GM18508 (cell line): ENCODE results near the gene CHADL.
A peak's percentile ranks its signal among the peaks of the same experiment; 100 is the strongest.

Source experiments
- ATAC-seq: cut with Tn5 transposase; IDR thresholded peaks from one replicate; pipeline ENCODE4 v1.9.1; 2021; ENCODE audit warnings: moderate number of reproducible peaks; ENCODE audit not compliant: insufficient read depth, unreplicated experiment

CHADL gene, protein sequence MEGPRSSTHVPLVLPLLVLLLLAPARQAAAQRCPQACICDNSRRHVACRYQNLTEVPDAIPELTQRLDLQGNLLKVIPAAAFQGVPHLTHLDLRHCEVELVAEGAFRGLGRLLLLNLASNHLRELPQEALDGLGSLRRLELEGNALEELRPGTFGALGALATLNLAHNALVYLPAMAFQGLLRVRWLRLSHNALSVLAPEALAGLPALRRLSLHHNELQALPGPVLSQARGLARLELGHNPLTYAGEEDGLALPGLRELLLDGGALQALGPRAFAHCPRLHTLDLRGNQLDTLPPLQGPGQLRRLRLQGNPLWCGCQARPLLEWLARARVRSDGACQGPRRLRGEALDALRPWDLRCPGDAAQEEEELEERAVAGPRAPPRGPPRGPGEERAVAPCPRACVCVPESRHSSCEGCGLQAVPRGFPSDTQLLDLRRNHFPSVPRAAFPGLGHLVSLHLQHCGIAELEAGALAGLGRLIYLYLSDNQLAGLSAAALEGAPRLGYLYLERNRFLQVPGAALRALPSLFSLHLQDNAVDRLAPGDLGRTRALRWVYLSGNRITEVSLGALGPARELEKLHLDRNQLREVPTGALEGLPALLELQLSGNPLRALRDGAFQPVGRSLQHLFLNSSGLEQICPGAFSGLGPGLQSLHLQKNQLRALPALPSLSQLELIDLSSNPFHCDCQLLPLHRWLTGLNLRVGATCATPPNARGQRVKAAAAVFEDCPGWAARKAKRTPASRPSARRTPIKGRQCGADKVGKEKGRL

DNA sequence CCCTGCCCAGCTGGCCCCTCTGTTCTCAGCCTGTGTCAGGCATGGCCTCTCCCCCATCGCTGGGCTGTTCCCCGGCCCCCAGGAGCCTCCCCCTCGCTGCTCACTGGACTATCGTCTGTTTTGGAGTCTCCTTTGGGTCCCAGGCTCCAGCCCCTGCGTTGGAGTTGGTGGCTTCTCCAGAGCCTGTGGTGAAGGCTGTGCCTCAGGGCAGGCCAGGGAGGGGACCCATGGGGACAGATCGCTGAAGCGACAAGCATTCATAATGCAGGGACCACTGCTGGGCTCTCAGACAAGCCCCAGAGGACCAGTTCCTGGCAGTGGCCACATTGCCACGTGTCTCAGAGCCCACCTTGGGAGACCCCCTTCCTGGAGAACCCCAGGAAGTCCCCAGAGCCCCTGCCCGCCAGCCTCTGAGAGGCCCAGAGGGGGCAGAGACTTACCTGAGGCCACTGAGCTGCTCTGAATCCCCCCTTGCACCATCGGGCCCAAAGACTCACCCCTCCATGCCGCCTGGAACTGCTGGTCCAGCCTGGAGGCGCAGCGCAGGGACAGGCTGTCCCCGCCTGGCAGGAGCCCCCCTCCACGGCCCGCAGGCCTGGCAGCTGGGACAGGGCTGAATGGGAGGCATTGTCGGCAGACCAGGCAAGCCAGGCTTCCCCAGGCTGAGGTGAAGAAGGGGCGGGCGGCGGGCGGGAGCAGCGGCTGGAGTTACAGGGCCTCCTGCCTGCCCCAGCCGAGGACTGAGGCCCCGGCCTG is at the start of gene CHADL:
CHADL (minus strand) TSS at position 555 of the 756 bp plus-strand sequence; CDS start at position 505, 50 bp downstream.
- ATAC-seq, result no peak

DNA sequence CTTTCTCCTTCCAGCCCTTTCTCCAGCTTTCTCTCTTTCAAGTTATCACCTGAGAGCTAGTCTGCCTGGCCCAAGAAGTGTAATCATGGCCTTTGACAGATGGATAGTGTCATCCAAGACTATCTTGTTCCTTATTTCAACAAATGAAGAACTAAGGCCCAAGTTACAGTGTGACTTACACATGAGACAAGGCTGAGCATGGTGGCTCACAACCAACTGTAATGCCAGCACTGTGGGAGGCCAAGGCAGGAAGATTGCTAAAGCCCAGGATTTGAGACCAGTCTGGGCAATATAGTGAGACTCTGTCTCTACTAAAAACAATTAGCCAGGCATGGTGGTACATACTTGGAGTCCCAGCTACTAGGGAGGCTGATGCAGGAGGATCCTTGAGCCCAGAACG is 48.9 kb upstream of the CHADL start:
- no peak for ATAC-seq

DNA sequence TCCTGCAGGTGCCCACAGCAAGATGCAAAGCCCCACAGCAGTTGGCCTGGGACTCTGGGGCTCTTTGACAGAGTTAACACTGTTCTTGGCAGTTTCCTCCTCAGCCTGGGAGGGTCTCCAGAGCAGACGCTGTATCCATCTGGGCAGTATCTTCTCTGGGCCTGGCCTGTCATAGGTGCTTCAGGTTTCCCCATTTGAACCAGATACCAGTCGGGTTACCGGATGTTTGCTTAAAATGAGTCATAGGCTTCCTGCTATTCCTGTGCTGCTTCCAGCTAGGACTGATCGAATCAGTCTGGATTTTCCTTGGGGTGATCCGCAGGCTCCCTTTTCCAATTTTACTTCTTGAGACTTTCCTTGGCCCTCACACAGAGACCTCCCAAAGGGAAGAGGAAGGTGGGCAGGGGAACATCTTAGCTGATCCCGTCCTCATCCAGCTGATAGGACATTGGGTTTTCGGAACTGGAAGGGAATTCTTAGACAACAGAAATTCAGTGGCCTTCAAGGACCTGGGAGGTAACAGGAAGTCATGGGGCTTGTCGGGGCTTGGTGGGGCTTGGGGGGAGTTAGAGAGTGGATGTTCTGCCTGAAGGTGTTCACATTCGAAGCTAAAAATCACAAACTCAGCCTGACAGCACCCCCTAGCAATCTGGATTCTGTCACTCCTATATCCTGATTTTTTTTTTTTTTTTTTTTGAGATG is 47.7 kb upstream of the CHADL start:
- no peak for ATAC-seq

DNA sequence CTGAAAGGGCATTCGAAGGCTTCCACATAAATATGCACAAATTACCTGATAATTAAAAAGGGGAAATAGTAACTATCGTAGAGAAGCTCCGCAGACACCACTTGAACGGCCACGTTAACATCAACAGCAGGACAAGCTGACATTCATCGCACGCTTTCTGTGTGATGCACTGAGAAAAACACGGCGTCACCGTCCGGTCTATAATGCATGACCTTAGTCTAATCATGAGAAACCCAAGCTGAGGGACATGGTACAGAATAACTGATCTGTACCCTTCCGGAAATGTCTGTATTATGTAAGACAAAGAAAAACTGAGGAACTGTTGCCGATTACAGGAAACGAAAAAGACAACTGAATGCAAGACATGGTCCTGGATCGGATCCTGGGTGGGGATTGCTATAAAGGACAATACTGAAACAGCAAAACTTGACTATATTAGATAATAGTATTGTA is 45.9 kb upstream of the CHADL start:
- peak; percentile 18 for ATAC-seq

DNA sequence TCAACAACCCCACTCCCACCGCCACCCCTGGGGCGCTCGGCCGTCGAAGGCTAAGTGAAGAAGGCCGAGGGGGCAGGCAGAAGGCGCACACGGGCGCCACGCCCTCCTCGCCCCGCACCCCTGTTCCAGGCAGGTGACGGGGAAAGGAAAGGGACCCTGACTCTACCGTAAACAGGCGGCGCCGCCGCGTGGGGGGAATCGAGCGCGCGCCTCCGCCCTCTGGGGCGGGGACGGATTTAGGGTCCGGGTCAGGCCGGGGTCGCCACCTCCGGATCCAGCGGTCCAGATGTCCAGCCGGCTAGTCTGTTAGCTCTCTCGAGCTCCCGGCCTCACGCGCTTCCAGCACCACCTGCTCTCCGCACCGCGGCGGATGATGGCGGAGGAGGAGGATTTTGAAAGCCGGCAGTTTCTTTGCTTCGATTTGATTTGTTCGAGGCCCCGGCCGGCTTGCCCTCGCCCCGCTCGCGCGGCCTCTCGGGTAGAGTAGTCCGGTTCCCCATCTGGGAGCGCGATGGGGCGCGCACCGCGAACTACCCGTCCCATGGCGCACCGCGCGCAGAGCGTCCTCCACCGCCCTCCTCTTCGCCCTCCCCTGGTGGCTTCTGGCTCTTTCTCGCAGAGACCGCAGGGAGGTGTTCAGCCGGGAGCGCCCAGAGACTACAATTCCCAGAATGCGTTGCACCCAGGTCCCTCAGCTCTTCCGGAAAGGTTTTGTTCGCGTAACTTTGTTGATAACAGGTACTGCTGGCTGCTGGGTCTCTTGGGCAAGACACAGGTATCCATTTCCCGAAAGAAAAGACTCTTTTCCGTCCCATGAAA is 45.3 kb upstream of the CHADL start, which contains the start of gene RANGAP1:
RANGAP1 (minus strand) TSS at position 368 of the 819 bp plus-strand sequence. CDS start 5,143 bp downstream, outside the sequence.
- peak; percentile 72 for ATAC-seq

DNA sequence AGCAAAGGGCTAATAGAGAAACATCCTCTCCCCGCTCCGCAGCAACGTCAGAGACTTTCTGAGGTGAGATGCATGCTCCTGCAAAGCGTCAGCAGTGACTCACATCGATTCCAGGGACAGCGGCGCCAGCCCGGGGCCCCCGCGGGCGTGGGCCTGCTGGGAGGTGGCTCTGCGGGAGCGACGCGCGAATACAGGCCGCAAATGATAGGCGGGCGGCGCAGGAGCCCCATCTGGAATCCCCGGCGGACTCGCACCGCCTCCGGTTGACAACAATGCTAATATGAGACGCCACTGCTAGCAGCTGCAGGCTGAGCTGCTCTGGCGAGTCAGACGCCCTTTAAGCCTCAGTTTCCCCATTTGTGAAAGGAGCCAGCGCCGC is 44.7 kb upstream of the CHADL start:
- no peak for ATAC-seq

DNA sequence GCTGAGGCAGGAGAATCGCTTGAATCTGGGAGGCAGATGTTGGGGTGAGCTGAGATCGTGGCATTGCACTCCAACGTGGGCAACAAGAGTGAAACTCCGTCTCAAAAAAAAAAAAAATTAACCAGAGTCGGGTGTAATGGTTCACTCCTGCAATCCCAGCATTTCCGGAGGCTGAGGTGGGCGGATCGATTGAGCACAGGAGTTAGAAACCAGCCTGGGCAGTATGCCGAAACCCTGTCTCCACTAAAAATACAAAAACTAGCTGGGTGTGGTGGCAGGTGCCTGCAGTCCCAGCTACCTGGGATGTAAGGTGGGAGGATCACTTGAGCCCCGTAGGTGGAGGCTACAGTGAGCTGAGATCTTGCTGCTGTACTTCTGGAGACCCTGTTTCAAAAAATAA is 43.7 kb upstream of the CHADL start:
- no peak for ATAC-seq

DNA sequence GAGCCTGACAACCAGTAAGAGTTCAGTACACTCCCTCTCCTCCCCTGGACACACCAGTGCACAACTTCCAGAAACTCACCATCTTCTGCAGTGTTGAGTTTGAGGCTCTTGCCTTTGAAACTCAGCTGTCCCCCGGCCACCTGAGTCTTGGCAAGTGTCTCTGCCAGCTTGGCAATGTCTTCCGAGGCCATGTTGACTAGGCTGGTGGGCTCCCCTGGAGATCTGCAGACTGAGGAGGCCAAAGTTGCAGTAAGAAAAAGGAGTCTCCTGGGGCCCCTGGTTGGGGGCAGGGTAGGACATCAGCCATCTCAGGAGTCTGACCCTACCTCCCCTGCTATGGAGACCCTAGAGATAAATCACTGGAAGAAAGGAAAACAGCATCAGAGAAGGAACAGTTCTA is 40.1 kb upstream of the CHADL start:
- no peak for ATAC-seq

DNA sequence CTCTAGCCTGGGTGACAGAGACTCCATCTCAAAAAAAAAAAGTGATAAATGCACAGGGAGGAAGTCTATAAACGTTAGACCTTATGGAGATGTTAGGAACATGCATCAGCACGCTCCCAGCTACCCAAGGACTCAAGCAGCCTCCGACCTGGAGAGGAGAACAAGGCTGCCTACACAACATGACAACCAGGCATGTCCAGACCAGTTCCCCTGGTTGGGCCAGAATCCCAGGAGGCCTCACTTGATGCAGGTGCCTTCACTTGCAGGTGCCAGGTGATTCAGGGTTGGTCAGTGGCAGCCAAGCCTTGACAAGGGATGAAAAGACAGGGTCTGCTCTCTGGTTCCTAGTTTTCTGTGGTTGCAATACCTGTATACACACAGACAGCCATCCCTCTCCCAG is 39.3 kb upstream of the CHADL start:
- no peak for ATAC-seq

DNA sequence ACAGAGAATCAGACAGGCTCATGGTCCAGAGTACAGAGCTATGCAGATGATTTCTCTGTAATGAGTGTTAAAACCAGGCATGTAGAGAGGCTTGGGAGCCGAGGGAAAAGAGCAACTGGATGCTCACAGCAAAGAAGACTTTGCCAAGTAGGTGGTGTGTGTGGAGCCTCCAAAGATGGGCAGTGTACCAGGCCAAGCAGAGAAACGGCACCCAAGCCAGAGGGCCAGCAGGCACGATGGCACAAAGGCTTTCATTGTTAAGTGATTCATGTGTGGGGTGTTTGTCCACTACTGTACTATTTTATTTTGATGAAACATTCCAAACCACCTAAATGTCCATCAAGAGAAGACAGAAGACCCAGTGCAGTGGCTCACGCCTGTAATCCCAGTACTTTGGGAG is 34.1 kb upstream of the CHADL start:
- no peak for ATAC-seq

DNA sequence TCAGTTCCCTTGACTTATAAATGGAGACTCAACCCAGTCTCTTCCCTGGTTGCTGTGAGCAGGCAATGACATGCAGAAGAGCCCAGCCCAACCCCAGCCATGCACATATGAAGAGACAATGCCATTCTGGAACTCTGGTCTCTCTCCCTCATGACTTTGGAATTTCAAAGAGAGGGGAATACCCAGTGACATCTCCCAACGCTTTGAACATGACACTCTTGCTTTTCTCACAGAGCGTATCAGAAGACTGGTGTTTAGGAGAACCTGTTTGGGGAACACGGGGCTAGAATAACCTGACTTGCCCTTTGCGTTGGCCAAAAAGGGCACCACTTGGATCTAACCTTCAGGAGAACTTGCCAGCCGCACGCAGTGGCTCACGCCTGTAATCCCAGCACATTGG is 32.4 kb upstream of the CHADL start:
- ATAC-seq, result no peak

DNA sequence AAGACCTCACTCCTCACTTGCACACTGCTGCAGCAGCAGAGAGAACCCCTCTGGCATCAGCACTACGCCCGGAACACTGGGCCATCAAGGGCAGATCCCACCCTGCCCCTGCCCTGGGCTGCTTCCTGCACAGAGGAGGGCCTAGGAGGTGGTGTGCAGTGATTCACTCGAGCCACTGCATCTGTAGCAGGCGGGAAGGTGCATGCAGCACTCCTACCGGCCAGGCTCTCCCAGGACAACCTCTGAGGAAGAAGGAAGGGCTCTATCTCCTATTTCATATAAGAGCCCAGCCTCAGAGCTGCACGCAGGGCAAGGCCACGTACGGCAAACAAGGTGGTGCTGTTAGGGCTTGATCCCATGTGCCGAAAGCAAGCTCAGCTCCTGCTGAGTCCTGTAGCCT is 31.1 kb upstream of the CHADL start:
- ATAC-seq, result no peak

DNA sequence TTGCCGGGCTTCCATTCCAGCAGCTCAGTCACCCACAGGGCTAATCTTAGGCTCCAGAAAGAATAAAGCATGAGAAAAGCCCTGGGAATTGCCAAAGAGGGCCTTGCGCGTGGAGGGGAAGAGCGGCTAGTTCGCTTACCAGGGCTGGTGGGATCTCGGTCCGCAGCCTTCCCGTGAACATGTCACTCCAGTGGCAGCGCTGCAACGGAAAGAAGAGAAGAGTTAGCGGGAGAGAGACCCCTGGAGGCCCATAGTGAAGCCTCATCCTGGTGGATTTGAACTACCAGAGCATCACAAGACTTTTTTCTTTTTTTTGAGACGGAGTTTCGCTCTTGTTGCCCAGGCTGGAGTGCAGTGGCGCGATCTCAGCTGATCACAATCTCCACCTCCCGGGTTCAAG is 27.2 kb upstream of the CHADL start:
- ATAC-seq, result no peak

DNA sequence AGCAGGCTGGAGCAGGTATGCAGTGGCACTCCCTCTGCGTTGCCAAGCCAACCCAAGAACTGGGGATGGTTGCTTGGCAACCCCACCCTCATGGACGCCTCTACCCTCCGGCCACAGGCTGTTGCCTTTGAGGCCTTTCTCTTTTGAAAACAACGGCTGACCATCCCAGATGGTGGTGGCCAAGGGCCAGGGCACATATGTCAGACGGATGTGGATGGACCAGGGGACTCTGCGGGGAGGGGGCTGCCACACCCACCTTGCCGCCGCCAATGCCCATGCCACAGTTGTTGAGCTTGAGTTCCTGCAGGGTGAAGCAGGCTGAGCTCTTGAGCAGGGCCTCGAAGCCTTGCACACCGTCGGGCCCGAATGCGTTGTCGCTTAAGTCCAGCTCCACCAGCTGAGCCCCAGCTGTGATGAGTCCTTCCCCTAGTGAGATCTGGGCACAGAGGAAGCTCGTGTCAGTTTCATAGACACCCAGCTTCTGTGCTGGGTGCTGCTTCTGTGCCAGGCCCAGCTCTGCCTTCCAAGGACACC is 23.7 kb upstream of the CHADL start:
- no peak for ATAC-seq

DNA sequence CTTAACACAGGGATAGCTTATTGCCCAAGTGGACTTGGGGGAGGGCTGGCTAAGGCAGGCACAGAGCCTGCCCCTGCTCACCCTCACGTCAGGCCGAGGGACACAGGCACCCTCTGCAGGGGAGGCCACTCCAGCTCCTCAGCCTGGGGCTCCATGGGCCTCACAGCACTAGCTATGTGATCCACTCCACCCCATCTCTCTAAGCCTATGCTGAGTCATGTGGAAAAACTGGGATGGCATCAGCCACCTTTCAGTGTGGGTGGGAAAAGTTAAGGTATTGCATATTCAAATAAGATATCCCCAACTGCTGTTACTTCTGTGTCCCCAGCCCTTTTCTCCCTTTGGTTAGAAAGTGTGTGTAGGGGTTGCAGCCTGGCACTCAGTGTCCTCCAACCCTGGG is 23.0 kb upstream of the CHADL start:
- no peak for ATAC-seq

DNA sequence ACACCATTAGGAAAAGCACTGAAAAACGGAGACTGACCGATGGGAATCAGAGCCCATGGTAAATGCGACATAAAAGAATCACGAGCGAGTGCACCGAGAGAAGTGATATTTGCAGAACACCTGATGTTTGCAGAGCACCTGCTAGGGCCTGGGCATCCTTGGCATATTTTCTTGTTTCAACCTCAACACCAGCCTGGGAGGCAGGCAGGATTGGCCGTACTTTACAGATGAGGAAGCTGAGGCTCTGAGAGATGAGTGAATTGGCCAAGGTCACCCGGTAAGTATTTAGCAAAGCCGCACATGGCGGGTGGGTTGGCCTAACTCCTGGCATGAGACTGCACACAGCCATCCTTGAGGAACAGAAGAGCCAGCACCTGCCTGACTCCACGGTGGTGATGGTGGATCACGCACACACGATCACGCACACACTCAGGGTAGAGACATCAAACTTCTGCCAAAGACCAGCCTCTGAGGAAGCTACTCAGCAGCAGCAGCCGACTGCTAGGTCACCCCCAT is 21.6 kb upstream of the CHADL start:
- no peak for ATAC-seq

DNA sequence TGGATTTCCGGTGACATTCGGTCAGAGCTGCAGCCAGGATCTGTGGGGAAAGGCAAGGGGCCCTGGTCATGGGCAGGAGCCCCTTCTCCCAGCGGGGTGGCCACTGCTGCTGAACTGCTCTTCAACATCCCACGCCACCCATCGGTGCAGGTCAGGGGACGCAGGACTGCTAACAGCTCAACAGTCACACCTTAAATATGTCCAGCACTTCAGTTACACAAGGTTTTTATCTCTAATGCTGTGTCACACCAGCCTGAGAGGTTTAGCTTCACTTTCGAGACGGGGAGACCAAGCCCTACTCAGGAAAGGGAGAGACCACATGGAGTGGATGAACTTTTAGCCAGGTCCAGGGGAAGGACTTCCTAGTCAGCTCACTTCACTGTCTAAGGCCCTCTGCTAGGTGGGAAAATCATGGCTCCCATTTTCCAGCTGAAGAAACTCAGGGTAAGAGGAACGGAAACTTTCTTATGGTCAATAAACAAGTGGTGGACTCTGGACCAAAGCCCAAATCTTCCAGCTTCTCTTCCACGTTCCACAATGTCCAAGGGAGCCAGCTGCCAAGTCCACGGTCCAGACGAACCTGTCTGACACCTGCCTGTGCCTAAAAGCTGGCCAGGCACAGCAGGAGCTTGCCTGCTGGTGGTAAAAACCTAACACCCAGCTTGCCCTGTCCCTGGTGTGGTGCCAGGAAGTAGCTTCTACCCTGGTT is 21.0 kb upstream of the CHADL start:
- no peak for ATAC-seq

DNA sequence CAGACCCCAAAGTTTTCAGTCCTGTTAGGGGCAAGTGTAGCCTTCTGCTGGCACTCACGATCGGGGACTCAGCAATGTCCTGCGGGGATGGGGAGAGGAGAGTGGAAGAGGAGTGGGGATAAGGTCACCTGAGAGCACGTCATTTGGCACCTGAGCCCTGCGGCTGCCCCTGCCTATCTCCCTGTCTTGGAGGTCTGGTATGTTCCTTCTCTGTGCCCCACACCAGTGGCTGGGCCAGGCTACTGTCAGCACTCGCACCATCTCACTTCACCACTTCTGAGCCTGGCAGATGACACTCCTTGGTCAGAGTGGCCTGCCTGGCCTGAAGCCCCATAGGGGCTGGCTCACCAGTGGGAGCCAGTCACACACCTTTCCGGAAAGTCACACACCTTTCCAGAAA is 20.1 kb upstream of the CHADL start:
- ATAC-seq, result no peak
